Caco-2 (cell line): Measurements from ENCODE around the gene VAPA. TPM values are rescaled to one million over a fixed set of nuclear protein-coding genes. Genes with fewer than 3 reads are reported as not detected.
"Not testable (repeated sequence)": the region's sequence is repeated elsewhere in the genome, so short reads cannot be mapped to it uniquely, and the experiment has no call there.

Experiments
- BruUV-seq: library from RNA; stranded (reverse); fragments of 400-500 nt; replicated peaks from 2 replicates; lab custom pipeline; 2021; lab: Mats Ljungman, UMichigan
- CTCF ChIA-PET: fragments of 300-600 bp; sonication (Branson Sonifier 250); formaldehyde crosslinking; loops from one replicate; lab custom pipeline; 2022; ENCODE audit warnings: antibody characterized with exemption; lab: Charles Lee
- POLR2A ChIA-PET: fragments of 300-600 bp; sonication (Branson Sonifier 250); formaldehyde crosslinking; loops from one replicate; lab custom pipeline; 2022; ENCODE audit warnings: antibody characterized with exemption; lab: Charles Lee
- DNase-seq, 2 experiments: peaks; one replicate each; pipeline versions ENCODE4 v3.0.0 to v3.0.0-alpha.2; 2020 to 2022
- H3K27me3 ChIP-seq: replicated peaks from 2 replicates; pipeline ENCODE4 v1.6.0; 2011; ENCODE audit warnings: low read length; ENCODE audit not compliant: control insufficient read depth, insufficient read depth
- H3K36me3 ChIP-seq: 2 replicates; pipeline ENCODE4 v1.5.1; 2011; ENCODE audit warnings: low read length; ENCODE audit not compliant: control insufficient read depth, insufficient read depth
- H3K4me1 ChIP-seq: fragments of 250-450 bp; sonication (Bioruptor Pico); 2 replicates; pipeline ENCODE4 v1.5.1; 2020; ENCODE audit warnings: mild to moderate bottlenecking
- H3K4me3 ChIP-seq: 2 replicates; pipeline ENCODE4 v1.5.1; 2011; ENCODE audit warnings: low read depth, mild to moderate bottlenecking, control low read depth, low read length
- H3K9me3 ChIP-seq: fragments of 250-450 bp; sonication (Bioruptor Pico); 2 replicates; pipeline ENCODE4 v1.5.1; 2020; ENCODE audit warnings: mild to moderate bottlenecking, moderate library complexity
- H3K27ac Mint-ChIP-seq: one replicate; pipeline ENCODE4 v1.8.0; 2022; ENCODE audit warnings: mixed read lengths; ENCODE audit not compliant: unreplicated experiment
- H3K27me3 Mint-ChIP-seq: one replicate; pipeline ENCODE4 v1.8.0; 2022; ENCODE audit warnings: mixed read lengths; ENCODE audit not compliant: insufficient read depth, unreplicated experiment
- H3K36me3 Mint-ChIP-seq: one replicate; pipeline ENCODE4 v1.8.0; 2022; ENCODE audit warnings: mild to moderate bottlenecking, mixed read lengths; ENCODE audit not compliant: insufficient read depth, unreplicated experiment
- H3K4me1 Mint-ChIP-seq: one replicate; pipeline ENCODE4 v1.8.0; 2022; ENCODE audit warnings: low read depth, mixed read lengths; ENCODE audit not compliant: unreplicated experiment
- H3K4me3 Mint-ChIP-seq: one replicate; pipeline ENCODE4 v1.8.0; 2022; ENCODE audit warnings: mild to moderate bottlenecking, moderate library complexity, mixed read lengths; ENCODE audit not compliant: unreplicated experiment
- H3K9me3 Mint-ChIP-seq: one replicate; pipeline ENCODE4 v1.8.0; 2022; ENCODE audit warnings: mixed read lengths; ENCODE audit not compliant: unreplicated experiment
- CTCF ChIP-seq, 2 experiments: fragments of 200-600 bp in 1 of 2; IDR thresholded peaks; 1 replicate in 1 of 2; 2 replicates in 1 of 2; pipeline versions ENCODE4 v1.5.1 to v1.8.0; 2011 to 2022; ENCODE audit warnings: antibody characterized with exemption in 1 of 2, control low read depth in 1 of 2, inconsistent platforms in 1 of 2, low read depth in 1 of 2, low read length in 1 of 2, mild to moderate bottlenecking in 1 of 2, moderate library complexity in 1 of 2; ENCODE audit not compliant: insufficient read depth in 1 of 2, severe bottlenecking in 1 of 2, unreplicated experiment in 1 of 2
- intact Hi-C: fragments of 100-400 bp; cut with micrococcal nuclease; formaldehyde crosslinking; loops from one replicate; pipeline ENCODE4 v1.10.0; 2022; ENCODE audit not compliant: unreplicated experiment
- total RNA-seq: library from RNA; stranded (reverse); gene quantifications from 2 replicates; pipeline ENCODE4 v1.2.3, GENCODE V29; 2022

Gene VAPA
- total RNA-seq, 1 experiment from 2014 or later, result 222 TPM

- no TSS peak for BruUV-seq
- Mint-ChIP-seq H3K27me3 (no peaks in the 10 kb centered on the region), H3K4me3 (no peak overlapping the region), H3K4me1 (peaks cover 21% of the 10 kb centered on the region), H3K36me3 (no peaks in the 10 kb centered on the region), H3K27ac (no peak overlapping the region), H3K9me3 (no peaks in the 10 kb centered on the region)
- DNase-seq, result no peak
- intact Hi-C loops, result no loop called here
- TF ChIP-seq CTCF (IDR thresholded peaks at IDR 0.05; ENCODE audit: insufficient read depth in 1 of 2, low read depth in 1 of 2, low read length in 1 of 2, severe bottlenecking in 1 of 2, unreplicated experiment in 1 of 2), result no peak
- H3K36me3 ChIP-seq, result no peaks in the 10 kb centered on the region
- H3K27me3 ChIP-seq, result no peaks in the 10 kb centered on the region
- H3K9me3 ChIP-seq, result no peaks in the 10 kb centered on the region
- no peak overlapping the region for H3K4me3 ChIP-seq
- peaks cover 31% of the 10 kb centered on the region for H3K4me1 ChIP-seq
- ChIA-PET POLR2A (no interaction called here), CTCF (no interaction called here)
Observed at GRCh38 chr18:9901377-9901776, 12.4 kb upstream of the VAPA start.

- H3K9me3 Mint-ChIP-seq, H3K36me3 Mint-ChIP-seq, H3K9me3 ChIP-seq, H3K36me3 ChIP-seq, H3K4me3 Mint-ChIP-seq, CTCF ChIA-PET, POLR2A ChIA-PET, H3K4me3 ChIP-seq, BruUV-seq, H3K27ac Mint-ChIP-seq, H3K27me3 Mint-ChIP-seq, intact Hi-C loops, DNase-seq, H3K27me3 ChIP-seq: not testable (repeated sequence)
- H3K4me1 Mint-ChIP-seq, result peaks cover 21% of the 10 kb centered on the region
- peaks cover 31% of the 10 kb centered on the region for H3K4me1 ChIP-seq
Observed at GRCh38 chr18:9902264-9902663, 11.6 kb upstream of the VAPA start.

- POLR2A ChIA-PET, result no interaction called here
- intact Hi-C loops, result no loop called here
- H3K4me1 Mint-ChIP-seq, result peaks cover 21% of the 10 kb centered on the region
- no peak overlapping the region for H3K27ac Mint-ChIP-seq
- CTCF ChIA-PET, result no interaction called here
- no peak overlapping the region for H3K4me3 ChIP-seq
- no peaks in the 10 kb centered on the region for H3K36me3 Mint-ChIP-seq
- H3K27me3 ChIP-seq, result no peaks in the 10 kb centered on the region
- BruUV-seq, result no TSS peak
- no peak overlapping the region for H3K4me3 Mint-ChIP-seq
- no peaks in the 10 kb centered on the region for H3K36me3 ChIP-seq
- H3K9me3 ChIP-seq, result no peaks in the 10 kb centered on the region
- no peak for DNase-seq
- H3K9me3 Mint-ChIP-seq, result no peaks in the 10 kb centered on the region
- no peaks in the 10 kb centered on the region for H3K27me3 Mint-ChIP-seq
- H3K4me1 ChIP-seq, result peaks cover 31% of the 10 kb centered on the region
- no peak for TF ChIP-seq CTCF (IDR thresholded peaks at IDR 0.05; ENCODE audit: insufficient read depth in 1 of 2, low read depth in 1 of 2, low read length in 1 of 2, severe bottlenecking in 1 of 2, unreplicated experiment in 1 of 2)
Observed at GRCh38 chr18:9902832-9903231, 11.0 kb upstream of the VAPA start.

GRCh38 chr18:9905401-9905922, 8.4 kb upstream of the VAPA start:
- intact Hi-C loops, result no loop called here
- Mint-ChIP-seq H3K27ac (no peak overlapping the region), H3K4me3 (no peak overlapping the region), H3K36me3 (no peaks in the 10 kb centered on the region), H3K4me1 (peaks cover 6% of the 10 kb centered on the region), H3K27me3 (no peaks in the 10 kb centered on the region), H3K9me3 (no peaks in the 10 kb centered on the region)
- H3K4me3 ChIP-seq, result no peak overlapping the region
- POLR2A ChIA-PET, result no interaction called here
- H3K27me3 ChIP-seq, result no peaks in the 10 kb centered on the region
- BruUV-seq, result no TSS peak
- H3K36me3 ChIP-seq, result no peaks in the 10 kb centered on the region
- no peak for TF ChIP-seq CTCF (IDR thresholded peaks at IDR 0.05; ENCODE audit: insufficient read depth in 1 of 2, low read depth in 1 of 2, low read length in 1 of 2, severe bottlenecking in 1 of 2, unreplicated experiment in 1 of 2)
- no peaks in the 10 kb centered on the region for H3K9me3 ChIP-seq
- peaks cover 7% of the 10 kb centered on the region for H3K4me1 ChIP-seq
- DNase-seq, result no peak
- CTCF ChIA-PET, result no interaction called here
